Esophagus squamous epithelium (tissue), 4 donors: ENCODE results near the gene PLXND1.

Experiments
- CTCF ChIP-seq, 6 experiments: fragments of 450-650 bp in 4 of 6; fragments of 200-600 bp in 2 of 6; sonication (generic) in 2 of 6; IDR thresholded peaks; one replicate each; pipeline ENCODE4 v1.5.1; 2016 to 2019; ENCODE audit warnings: antibody characterized with exemption in 6 of 6, mild to moderate bottlenecking in 4 of 6, moderate library complexity in 4 of 6
- POLR2A ChIP-seq, 4 donors: fragments of 450-650 bp; IDR thresholded peaks; one replicate each; pipeline ENCODE4 v1.6.1; 2017; ENCODE audit warnings: antibody characterized with exemption in 4 of 4, mild to moderate bottlenecking in 4 of 4, moderate library complexity in 3 of 4

GRCh38 chr3:129648391-129648790 is 41.9 kb upstream of the PLXND1 start:
- TF ChIP-seq CTCF (IDR thresholded peaks at IDR 0.05) (no peak), POLR2A (IDR thresholded peaks at IDR 0.05) (no peak)
